GM12878 (cell line): Measurements from ENCODE around the gene SQSTM1. TPM values are rescaled to one million over a fixed set of nuclear protein-coding genes. Genes with fewer than 3 reads are reported as not detected.
A peak's percentile ranks its signal among the peaks of the same experiment; 100 is the strongest.

Source experiments
- BMI1 ChIP-seq: fragments of 450-650 bp; IDR thresholded peaks from 2 replicates; pipeline ENCODE4 v1.6.1; 2016; ENCODE audit warnings: mild to moderate bottlenecking, moderate library complexity, borderline replicate concordance
- CEBPZ ChIP-seq: fragments of 150-350 bp; IDR thresholded peaks from 2 replicates; pipeline ENCODE4 v1.6.1; 2016; ENCODE audit warnings: low read depth, low read length
- CHD4 ChIP-seq: fragments of 200-600 bp; sonication (generic); IDR thresholded peaks from 2 replicates; pipeline ENCODE4 v1.6.1; 2016; ENCODE audit warnings: mild to moderate bottlenecking
- CTCF ChIP-seq, 3 experiments: IDR thresholded peaks in 2 of 3; conservative IDR thresholded peaks in 1 of 3; 2 replicates each; pipeline ENCODE4 v1.5.1; 2011; ENCODE audit warnings: low read depth in 3 of 3, low read length in 3 of 3, mild to moderate bottlenecking in 3 of 3, control low read depth in 2 of 3, moderate library complexity in 2 of 3, inconsistent platforms in 1 of 3, mixed read lengths in 1 of 3; ENCODE audit not compliant: control insufficient read depth in 2 of 3, insufficient read depth in 1 of 3; ENCODE audit errors: extremely low read depth in 1 of 3
- FOS ChIP-seq: IDR thresholded peaks from 3 replicates; pipeline ENCODE4 v1.6.1; 2011; ENCODE audit warnings: borderline replicate concordance; ENCODE audit not compliant: insufficient read length; ENCODE audit errors: extremely low read depth
- IRF4 ChIP-seq: IDR thresholded peaks from 2 replicates; pipeline ENCODE4 v1.6.1; 2011; ENCODE audit warnings: low read depth, low read length
- PBX3 ChIP-seq: IDR thresholded peaks from 2 replicates; pipeline ENCODE4 v1.6.1; 2011; ENCODE audit warnings: mild to moderate bottlenecking, low read depth, low read length, moderate library complexity; ENCODE audit not compliant: insufficient replicate concordance
- PRDM15 ChIP-seq: fragments of 450-650 bp; formaldehyde crosslinking; IDR thresholded peaks from 2 replicates; pipeline ENCODE4 v1.4.0; 2020; ENCODE audit warnings: mild to moderate bottlenecking, moderate library complexity
- SIN3A ChIP-seq: IDR thresholded peaks from 2 replicates; pipeline ENCODE4 v1.6.1; 2012; ENCODE audit warnings: low read depth, low read length, improper control_type of control experiment
- STAT1 ChIP-seq: fragments of 450-650 bp; conservative IDR thresholded peaks from 2 replicates; pipeline ENCODE4 v1.6.1; 2014; ENCODE audit warnings: antibody characterized with exemption, mild to moderate bottlenecking
- TBL1XR1 ChIP-seq: IDR thresholded peaks from 2 replicates; pipeline ENCODE4 v1.6.1; 2012; ENCODE audit warnings: low read depth, low read length, improper control_type of control experiment
- polyA plus RNA-seq, 11 experiments: library from polyadenylated mRNA; depleted of rRNA in 4 of 11; unstranded in 6 of 11; stranded (reverse) in 5 of 11; fragments of >200 nt; fragmentation: Nextera tagmentation in 4 of 11; fragmentation: Illumina TruSeq in 1 of 11; extraction: Ambion mirVana in 4 of 11; extraction: Trizol in 1 of 11; gene quantifications; 1 replicate in 1 of 11; 2 replicates in 10 of 11; pipeline versions ENCODE4 v1.2.1 to v1.2.3, GENCODE V29; 2011 to 2016; ENCODE audit warnings: inconsistent platforms in 2 of 11, missing spikeins in 2 of 11, low read depth in 1 of 11
- total RNA-seq, 4 experiments: library from RNA; depleted of rRNA in 3 of 4; stranded (reverse); fragments of >200 nt in 3 of 4; fragmentation: Illumina TruSeq in 1 of 4; extraction: Trizol in 1 of 4; gene quantifications; 2 replicates each; pipeline versions ENCODE4 v1.2.1 to v1.2.3, GENCODE V29; 2013 to 2021

SQSTM1 gene
- total and polyA plus RNA-seq, 10 of the 15 experiments (the other 5 are each of a cell fraction or from before 2014, with no cell fraction given), result 6.3 to 138 (median 62.1) TPM

- no peak for TF ChIP-seq CEBPZ
- no peak for TF ChIP-seq PBX3
- TF ChIP-seq CHD4, result no peak
- no peak for TF ChIP-seq FOS
- TF ChIP-seq SIN3A, result peak; percentile 92
- TF ChIP-seq STAT1, result 0 out of 2 replicates have a peak, but pooled peaks have one; percentile 56
- TF ChIP-seq TBL1XR1, result no peak; the same call in 1 of the 2 replicates
- TF ChIP-seq BMI1, result no peak
- TF ChIP-seq IRF4, result 0 out of 2 replicates have a peak, but pooled peaks have one; percentile 9
- no peak for TF ChIP-seq PRDM15 (CRISPR knock-in tag)
- TF ChIP-seq CTCF (IDR thresholded peaks at IDR 0.05 in 2 of 3, conservative IDR thresholded peaks at IDR 0.05 in 1 of 3; ENCODE audit: control insufficient read depth in 2 of 3, extremely low read depth in 1 of 3, insufficient read depth in 1 of 3, low read depth in 3 of 3, low read length in 3 of 3), result peak in 1 of 3 experiments; percentile 57; a peak in 2 of 6 replicates
Observed at GRCh38 chr5:179858586-179859427, 38.1 kb downstream of the SQSTM1 start, which contains the start of gene MRNIP (continued).
